HepG2 (cell line): ENCODE data around the gene COQ10B. TPM values are rescaled to one million over a fixed set of nuclear protein-coding genes. Genes with fewer than 3 reads are reported as not detected.

ENCODE experiments used
- BRF2 ChIP-seq: sonication (generic); formaldehyde crosslinking; IDR thresholded peaks from 2 replicates; pipeline ENCODE4 v1.8.1; 2022; ENCODE audit warnings: mild to moderate bottlenecking, missing genetic modification reagents
- HMGXB3 ChIP-seq: sonication (generic); formaldehyde crosslinking; IDR thresholded peaks from 2 replicates; pipeline ENCODE4 v1.4.0; 2020; ENCODE audit warnings: missing genetic modification reagents, borderline replicate concordance
- HOXA5 ChIP-seq: sonication (generic); formaldehyde crosslinking; IDR thresholded peaks from 2 replicates; pipeline ENCODE4 v1.4.0; 2020; ENCODE audit warnings: missing genetic modification reagents
- JUN ChIP-seq: sonication (generic); formaldehyde crosslinking; IDR thresholded peaks from 2 replicates; pipeline ENCODE4 v1.4.0; 2020; ENCODE audit warnings: mild to moderate bottlenecking, missing genetic modification reagents
- KLF11 ChIP-seq: IDR thresholded peaks from 2 replicates; pipeline ENCODE4 v1.6.1; 2016; ENCODE audit warnings: missing compliant biosample characterization
- NR0B2 ChIP-seq: sonication (generic); formaldehyde crosslinking; IDR thresholded peaks from 2 replicates; pipeline ENCODE4 v1.4.0; 2020; ENCODE audit warnings: mild to moderate bottlenecking, missing genetic modification reagents
- SMARCC2 ChIP-seq: fragments of 450-650 bp; IDR thresholded peaks from 2 replicates; pipeline ENCODE4 v1.6.1; 2017; ENCODE audit warnings: antibody characterized with exemption, mild to moderate bottlenecking
- SMC3 ChIP-seq: IDR thresholded peaks from 2 replicates; pipeline ENCODE4 v1.6.1; 2011; ENCODE audit warnings: low read length, improper control_type of control experiment
- SNAPC2 ChIP-seq: sonication (generic); formaldehyde crosslinking; IDR thresholded peaks from 2 replicates; pipeline ENCODE4 v1.8.1; 2022; ENCODE audit warnings: mild to moderate bottlenecking, missing genetic modification reagents
- THAP11 ChIP-seq: IDR thresholded peaks from 2 replicates; pipeline ENCODE4 v1.6.1; 2016; ENCODE audit warnings: missing biosample characterization, missing genetic modification reagents
- ZBED4 ChIP-seq: sonication (generic); formaldehyde crosslinking; IDR thresholded peaks from 2 replicates; pipeline ENCODE4 v1.4.0; 2020; ENCODE audit warnings: missing genetic modification reagents, borderline replicate concordance
- ZFYVE20 ChIP-seq: sonication (generic); formaldehyde crosslinking; IDR thresholded peaks from 2 replicates; pipeline ENCODE4 v1.8.0; 2023; ENCODE audit warnings: low read depth, mild to moderate bottlenecking, moderate library complexity, missing genetic modification reagents, borderline replicate concordance
- ZNF224 ChIP-seq: sonication (generic); formaldehyde crosslinking; IDR thresholded peaks from 2 replicates; pipeline ENCODE4 v1.5.0; 2020; ENCODE audit warnings: mild to moderate bottlenecking, missing genetic modification reagents
- ZNF333 ChIP-seq: sonication (generic); formaldehyde crosslinking; IDR thresholded peaks from 2 replicates; pipeline ENCODE4 v1.4.0; 2020; ENCODE audit warnings: mild to moderate bottlenecking, missing genetic modification reagents, borderline replicate concordance
- ZNF558 ChIP-seq: sonication (generic); formaldehyde crosslinking; IDR thresholded peaks from 2 replicates; pipeline ENCODE4 v1.9.0; 2022; ENCODE audit warnings: mild to moderate bottlenecking, missing genetic modification reagents, borderline replicate concordance
- polyA plus RNA-seq, 8 experiments: library from polyadenylated mRNA; depleted of rRNA in 3 of 8; stranded (reverse) in 7 of 8; unstranded in 1 of 8; fragments of >200 nt; fragmentation: Illumina TruSeq in 4 of 8; extraction: Trizol in 4 of 8; gene quantifications; 2 replicates each; pipeline versions ENCODE4 v1.2.1 to v1.2.3, GENCODE V29; 2011 to 2016; ENCODE audit warnings: low read depth in 4 of 8, missing spikeins in 1 of 8, mixed read lengths in 1 of 8; ENCODE audit not compliant: insufficient read depth in 1 of 8
- total RNA-seq, 5 experiments: library from RNA; depleted of rRNA; stranded (reverse); fragments of >200 nt; fragmentation: Illumina TruSeq; extraction: Trizol; gene quantifications; 2 replicates each; pipeline ENCODE4 v1.2.3, GENCODE V29; 2016; ENCODE audit warnings: low read depth in 1 of 5

The COQ10B gene
- total and polyA plus RNA-seq, 2 of the 13 experiments (the other 11 are each of a cell fraction or from before 2014, with no cell fraction given), result 4.6 to 34.9 TPM

- peak; percentile 76 for TF ChIP-seq BRF2 (CRISPR knock-in tag)
- TF ChIP-seq HMGXB3, result no peak; the same call in 1 of the 2 replicates
- TF ChIP-seq THAP11 (CRISPR knock-in tag), result peak; percentile 87
- 0 out of 2 replicates have a peak, but pooled peaks have one; percentile 40 for TF ChIP-seq ZFYVE20
- peak; percentile 76; the same call in 1 of the 2 replicates for TF ChIP-seq KLF11 (CRISPR knock-in tag)
- TF ChIP-seq HOXA5 (CRISPR knock-in tag), result peak; percentile 21; the same call in 1 of the 2 replicates
- TF ChIP-seq ZNF224 (CRISPR knock-in tag), result no peak
- TF ChIP-seq JUN (CRISPR knock-in tag), result no peak
- peak; percentile 83; the same call in 1 of the 2 replicates for TF ChIP-seq ZNF333 (CRISPR knock-in tag)
- TF ChIP-seq SMC3, result peak; percentile 7; the same call in 1 of the 2 replicates
- TF ChIP-seq ZNF558 (CRISPR knock-in tag), result no peak; the same call in 1 of the 2 replicates
- no peak for TF ChIP-seq SMARCC2
- TF ChIP-seq ZBED4 (CRISPR knock-in tag), result no peak; the same call in 1 of the 2 replicates
- TF ChIP-seq SNAPC2 (CRISPR knock-in tag), result peak; percentile 58; the same call in 1 of the 2 replicates
- TF ChIP-seq NR0B2 (CRISPR knock-in tag), result peak; percentile 78; the same call in 1 of the 2 replicates
Observed at GRCh38 chr2:197453123-197453913, at the start of gene COQ10B (continued).
